ENCODE data around the gene BRAF.

The BRAF gene

DNA sequence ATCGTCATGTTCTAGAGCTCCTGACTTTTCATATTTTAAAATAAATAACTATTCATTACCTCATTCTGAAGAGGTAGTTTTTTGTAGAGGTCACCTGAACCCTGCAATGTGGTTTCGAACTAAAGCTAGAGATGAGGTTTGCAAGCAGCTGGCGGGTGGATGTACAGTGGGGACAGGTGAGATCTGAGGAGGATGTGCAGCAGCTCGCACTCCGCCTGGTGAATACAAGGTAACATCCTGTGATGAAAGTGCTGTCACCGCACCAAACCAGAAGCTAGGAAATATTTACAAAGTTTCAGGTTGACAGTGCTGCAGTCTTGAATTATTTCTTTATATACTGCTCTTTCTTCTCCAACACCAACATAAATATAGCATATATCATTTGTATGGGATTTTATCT is 201.7 kb downstream of the BRAF start:
- Histone ChIP-seq H4K20me1 (ENCODE audit: low read depth, low read length) (no peaks in the 10 kb centered on the region), H3F3A (ENCODE audit: insufficient read depth) (peaks cover 4% of the 10 kb centered on the region; the same call in 1 of the 2 replicates)

DNA sequence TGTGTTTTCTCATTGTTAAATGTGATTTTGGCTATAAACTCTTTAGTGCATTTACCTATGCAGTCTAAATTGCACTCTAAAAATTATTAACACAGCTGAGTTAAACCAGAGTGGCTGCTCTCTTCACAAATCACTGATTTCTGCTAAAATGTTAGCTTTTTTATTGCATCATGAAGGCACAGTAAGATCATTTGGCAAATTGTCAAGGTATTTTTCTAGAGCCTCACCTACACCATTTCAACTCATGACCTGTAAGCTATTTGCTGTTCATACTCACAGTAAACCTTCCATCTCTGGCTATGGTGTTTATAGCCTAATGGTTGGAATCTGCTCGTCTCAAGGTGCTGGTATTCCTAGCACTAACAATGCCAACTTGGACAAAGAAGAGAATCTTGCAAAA is 202.5 kb downstream of the BRAF start:
- Histone ChIP-seq H2AFZ (ENCODE audit: low read depth, low read length, severe bottlenecking) (no peak overlapping the region), H3K9me2 (replicated peaks; ENCODE audit: insufficient read depth, low read length) (no peaks in the 10 kb centered on the region), H3K4me2 (ENCODE audit: low read depth, low read length, poor library complexity, severe bottlenecking) (no peak overlapping the region), H4K20me1 (ENCODE audit: low read depth, low read length) (no peaks in the 10 kb centered on the region), H3K9ac (ENCODE audit: low read length) (no peak overlapping the region), H3K79me2 (ENCODE audit: insufficient read depth, low read length) (no peaks in the 10 kb centered on the region), H3K36me3 (ENCODE audit: low read length) (no peaks in the 10 kb centered on the region), H3F3A (ENCODE audit: insufficient read depth) (peaks cover 4% of the 10 kb centered on the region; the same call in 1 of the 2 replicates), H3K27ac (ENCODE audit: low read depth, low read length) (no peak overlapping the region), H3K27me3 (ENCODE audit: low read length) (no peaks in the 10 kb centered on the region), H3K9me3 (ENCODE audit: insufficient read depth, low read length) (no peaks in the 10 kb centered on the region), H3K4me3 (ENCODE audit: insufficient read depth, low read length, poor library complexity, severe bottlenecking) (no peak overlapping the region)
- TF ChIP-seq EZH2phosphoT487 (conservative IDR thresholded peaks at IDR 0.05; ENCODE audit: low read length) (no peak), CTCF (IDR thresholded peaks at IDR 0.05; ENCODE audit: insufficient read depth, low read length, poor library complexity, severe bottlenecking) (no peak)

More for the DNA sequence above, 201.7 kb downstream of the BRAF start:
- H3K9me3 ChIP-seq (ENCODE audit: insufficient read depth, low read length), result no peaks in the 10 kb centered on the region
- H3K27me3 ChIP-seq (ENCODE audit: low read length), result no peaks in the 10 kb centered on the region
- no peaks in the 10 kb centered on the region for H3K36me3 ChIP-seq (ENCODE audit: low read length)
- no peaks in the 10 kb centered on the region for H3K79me2 ChIP-seq (ENCODE audit: insufficient read depth, low read length)
- H3K27ac ChIP-seq (ENCODE audit: low read depth, low read length), result no peak overlapping the region
- H3K4me2 ChIP-seq (ENCODE audit: low read depth, low read length, poor library complexity, severe bottlenecking), result no peak overlapping the region
- H3K9ac ChIP-seq (ENCODE audit: low read length), result no peak overlapping the region
- H2AFZ ChIP-seq (ENCODE audit: low read depth, low read length, severe bottlenecking), result no peak overlapping the region
- no peaks in the 10 kb centered on the region for H3K9me2 ChIP-seq (replicated peaks; ENCODE audit: insufficient read depth, low read length)
- TF ChIP-seq CTCF (IDR thresholded peaks at IDR 0.05; ENCODE audit: insufficient read depth, low read length, poor library complexity, severe bottlenecking) (no peak), EZH2phosphoT487 (conservative IDR thresholded peaks at IDR 0.05; ENCODE audit: low read length) (no peak)
- no peak overlapping the region for H3K4me3 ChIP-seq (ENCODE audit: insufficient read depth, low read length, poor library complexity, severe bottlenecking)

- H4K20me1 ChIP-seq (ENCODE audit: low read depth, low read length), result no peaks in the 10 kb centered on the region
- no peaks in the 10 kb centered on the region for H3K9me2 ChIP-seq (replicated peaks; ENCODE audit: insufficient read depth, low read length)
- no peak overlapping the region for H3K27ac ChIP-seq (ENCODE audit: low read depth, low read length)
- H3K4me3 ChIP-seq (ENCODE audit: insufficient read depth, low read length, poor library complexity, severe bottlenecking), result no peak overlapping the region
- no peak for TF ChIP-seq CTCF (IDR thresholded peaks at IDR 0.05; ENCODE audit: insufficient read depth, low read length, poor library complexity, severe bottlenecking)
- no peaks in the 10 kb centered on the region for H3K9me3 ChIP-seq (ENCODE audit: insufficient read depth, low read length)
- H3K36me3 ChIP-seq (ENCODE audit: low read length), result no peaks in the 10 kb centered on the region
- no peak overlapping the region for H3K9ac ChIP-seq (ENCODE audit: low read length)
- H3K79me2 ChIP-seq (ENCODE audit: insufficient read depth, low read length), result no peaks in the 10 kb centered on the region
- no peak overlapping the region for H2AFZ ChIP-seq (ENCODE audit: low read depth, low read length, severe bottlenecking)
- H3F3A ChIP-seq (ENCODE audit: insufficient read depth), result no peaks in the 10 kb centered on the region
- H3K4me2 ChIP-seq (ENCODE audit: low read depth, low read length, poor library complexity, severe bottlenecking), result no peak overlapping the region
- H3K27me3 ChIP-seq (ENCODE audit: low read length), result no peaks in the 10 kb centered on the region
Measured at GRCh38 chr7:140719721-140720120, 205.0 kb downstream of the BRAF start.

Measured in SU-DHL-6 (cell line).